Eye (tissue), 1 donor: ENCODE results near the gene ARHGAP22.
A peak's percentile ranks its signal among the peaks of the same experiment; 100 is the strongest.

ENCODE experiments used
- DNase-seq: peaks from one replicate; pipeline ENCODE4 v3.0.0-alpha.2; 2015

Gene ARHGAP22

GRCh38 chr10:48633381-48634197 is 28.7 kb upstream of the ARHGAP22 start:
- DNase-seq = no peak

- no peak for DNase-seq
Measured at GRCh38 chr10:48632166-48632565, 27.3 kb upstream of the ARHGAP22 start.

- DNase-seq = peak; percentile 53
Measured at GRCh38 chr10:48627984-48628609, 23.2 kb upstream of the ARHGAP22 start.

- DNase-seq = no peak
Measured at GRCh38 chr10:48626986-48627731, 22.3 kb upstream of the ARHGAP22 start.

GRCh38 chr10:48626447-48626846 is 21.6 kb upstream of the ARHGAP22 start:
- DNase-seq = no peak

GRCh38 chr10:48625826-48626134 is 20.9 kb upstream of the ARHGAP22 start:
- DNase-seq = no peak

- DNase-seq = no peak
Measured at GRCh38 chr10:48623607-48624132, 18.8 kb upstream of the ARHGAP22 start.

GRCh38 chr10:48623009-48623408 is 18.1 kb upstream of the ARHGAP22 start:
- DNase-seq = no peak

- no peak for DNase-seq
Measured at GRCh38 chr10:48620719-48621118, 15.8 kb upstream of the ARHGAP22 start.

- no peak for DNase-seq
Measured at GRCh38 chr10:48616436-48616835, 11.6 kb upstream of the ARHGAP22 start.

GRCh38 chr10:48614481-48615390 is 9.9 kb upstream of the ARHGAP22 start:
- DNase-seq = no peak

GRCh38 chr10:48613016-48613415 is 8.1 kb upstream of the ARHGAP22 start:
- no peak for DNase-seq

- no peak for DNase-seq
Measured at GRCh38 chr10:48612236-48612943, 7.5 kb upstream of the ARHGAP22 start.

- no peak for DNase-seq
Measured at GRCh38 chr10:48611133-48611532, 6.3 kb upstream of the ARHGAP22 start.

- no peak for DNase-seq
Measured at GRCh38 chr10:48610585-48611093, 5.8 kb upstream of the ARHGAP22 start.

GRCh38 chr10:48609899-48610584 is 5.2 kb upstream of the ARHGAP22 start:
- DNase-seq = no peak

GRCh38 chr10:48609441-48609840 is 4.6 kb upstream of the ARHGAP22 start:
- no peak for DNase-seq

GRCh38 chr10:48608976-48609375 is 4.1 kb upstream of the ARHGAP22 start:
- DNase-seq = no peak

- DNase-seq = no peak
Measured at GRCh38 chr10:48608279-48608681, 3.4 kb upstream of the ARHGAP22 start.

GRCh38 chr10:48607356-48608278 is 2.7 kb upstream of the ARHGAP22 start:
- no peak for DNase-seq
